HUES6 (cell line): ENCODE results near the gene HCN1.

Experiments
- H3K27ac ChIP-seq: 2 replicates; pipeline ENCODE4 v1.7.0; 2013; ENCODE audit warnings: low read depth, mild to moderate bottlenecking, low read length, inconsistent platforms
- H3K27me3 ChIP-seq: 2 replicates; pipeline ENCODE4 v1.6.1; 2013; ENCODE audit warnings: low read length; ENCODE audit not compliant: control insufficient read depth, insufficient read depth
- H3K36me3 ChIP-seq: 2 replicates; pipeline ENCODE4 v1.6.1; 2013; ENCODE audit warnings: low read length; ENCODE audit not compliant: control insufficient read depth, insufficient read depth
- H3K4me1 ChIP-seq: 2 replicates; pipeline ENCODE4 v1.6.1; 2013; ENCODE audit warnings: low read length; ENCODE audit not compliant: control insufficient read depth, insufficient read depth
- H3K4me3 ChIP-seq: 2 replicates; pipeline ENCODE4 v1.5.1; 2013; ENCODE audit warnings: low read depth, low read length
- H3K9ac ChIP-seq: one replicate; pipeline ENCODE4 v1.6.1; 2013; ENCODE audit warnings: mild to moderate bottlenecking, low read length
- H3K9me3 ChIP-seq: 2 replicates; pipeline ENCODE4 v1.6.1; 2013; ENCODE audit warnings: low read depth, low read length; ENCODE audit not compliant: control insufficient read depth, insufficient read depth

The HCN1 gene

GRCh38 chr5:45252541-45252940 is 443.6 kb downstream of the HCN1 start:
- H3K36me3 ChIP-seq: no peaks in the 10 kb centered on the region
- H3K4me3 ChIP-seq: no peak overlapping the region
- no peak overlapping the region for H3K27ac ChIP-seq
- H3K27me3 ChIP-seq: no peaks in the 10 kb centered on the region
- peaks cover 18% of the 10 kb centered on the region for H3K9me3 ChIP-seq
- no peaks in the 10 kb centered on the region for H3K4me1 ChIP-seq
- no peak overlapping the region for H3K9ac ChIP-seq

- Histone ChIP-seq H3K27ac (no peak overlapping the region), H3K4me1 (no peaks in the 10 kb centered on the region), H3K4me3 (no peak overlapping the region), H3K9me3 (peaks cover 13% of the 10 kb centered on the region), H3K9ac (no peak overlapping the region), H3K36me3 (no peaks in the 10 kb centered on the region), H3K27me3 (no peaks in the 10 kb centered on the region)
These were observed 470.6 kb downstream of the HCN1 start for GRCh38 chr5:45225571-45226031.

GRCh38 chr5:45205403-45205961 is 490.7 kb downstream of the HCN1 start:
- H3K36me3 ChIP-seq: peaks cover 5% of the 10 kb centered on the region; the same call in 1 of the 2 replicates
- H3K4me1 ChIP-seq: peaks cover 17% of the 10 kb centered on the region
- H3K27me3 ChIP-seq: no peaks in the 10 kb centered on the region
- H3K27ac ChIP-seq: peak overlapping the region; percentile 88
- peak overlapping the region; percentile 14 for H3K9ac ChIP-seq
- peaks cover 11% of the 10 kb centered on the region for H3K9me3 ChIP-seq
- H3K4me3 ChIP-seq: no peak overlapping the region
